CD4-positive, alpha-beta T cell treated with Interferon gamma for 1 hour (primary cell): ENCODE data around the gene PGA4.
"Not testable (repeated sequence)": the region's sequence is repeated elsewhere in the genome, so short reads cannot be mapped to it uniquely, and the experiment has no call there.

ENCODE experiments used
- DNase-seq: peaks from one replicate; pipeline ENCODE4 v3.0.0-alpha.2; 2020

Gene PGA4

GRCh38 chr11:61207636-61208310 is 14.4 kb upstream of the PGA4 start:
- not testable (repeated sequence) for DNase-seq

- not testable (repeated sequence) for DNase-seq
Measured at GRCh38 chr11:61210629-61211028, 11.5 kb upstream of the PGA4 start.

- not testable (repeated sequence) for DNase-seq
Measured at GRCh38 chr11:61211327-61211952, 10.7 kb upstream of the PGA4 start.

- not testable (repeated sequence) for DNase-seq
Measured at GRCh38 chr11:61212202-61212601, 9.9 kb upstream of the PGA4 start.

GRCh38 chr11:61213711-61214324 is 8.3 kb upstream of the PGA4 start:
- DNase-seq: not testable (repeated sequence)

GRCh38 chr11:61218306-61218705 is 3.8 kb upstream of the PGA4 start:
- DNase-seq: not testable (repeated sequence)

- not testable (repeated sequence) for DNase-seq
Measured at GRCh38 chr11:61219016-61219415, 3.1 kb upstream of the PGA4 start.

- not testable (repeated sequence) for DNase-seq
Measured at GRCh38 chr11:61222692-61223091, 545 bp downstream of the PGA4 start.

GRCh38 chr11:61226457-61227137 is 4.5 kb downstream of the PGA4 start:
- DNase-seq: not testable (repeated sequence)

GRCh38 chr11:61229458-61229857 is 7.3 kb downstream of the PGA4 start:
- not testable (repeated sequence) for DNase-seq

- DNase-seq: not testable (repeated sequence)
Measured at GRCh38 chr11:61231033-61231432, 8.9 kb downstream of the PGA4 start.

GRCh38 chr11:61231585-61231984 is 9.4 kb downstream of the PGA4 start:
- DNase-seq: not testable (repeated sequence)

- DNase-seq: not testable (repeated sequence)
Measured at GRCh38 chr11:61232548-61233145, 10.5 kb downstream of the PGA4 start.

GRCh38 chr11:61237130-61237529 is 15.0 kb downstream of the PGA4 start:
- not testable (repeated sequence) for DNase-seq

GRCh38 chr11:61240288-61240687 is 18.1 kb downstream of the PGA4 start:
- DNase-seq: not testable (repeated sequence)

GRCh38 chr11:61240875-61241274 is 18.7 kb downstream of the PGA4 start, which contains the start of gene PGA5:
Gene PGA5, plus strand, starts transcription at chr11:61241175. Its CDS starts 52 bp downstream, at chr11:61241227.
- not testable (repeated sequence) for DNase-seq

GRCh38 chr11:61241526-61241925 is 19.4 kb downstream of the PGA4 start:
- DNase-seq: not testable (repeated sequence)

- not testable (repeated sequence) for DNase-seq
Measured at GRCh38 chr11:61245284-61245964, 23.3 kb downstream of the PGA4 start.

- not testable (repeated sequence) for DNase-seq
Measured at GRCh38 chr11:61248071-61248470, 25.9 kb downstream of the PGA4 start.

GRCh38 chr11:61249201-61249600 is 27.1 kb downstream of the PGA4 start:
- DNase-seq: not testable (repeated sequence)

- DNase-seq: not testable (repeated sequence)
Measured at GRCh38 chr11:61250796-61251765, 28.9 kb downstream of the PGA4 start.
